ENCODE results near the gene TTBK2. TPM values are rescaled to one million over a fixed set of nuclear protein-coding genes. Genes with fewer than 3 reads are reported as not detected.
"Not testable (repeated sequence)": the region's sequence is repeated elsewhere in the genome, so short reads cannot be mapped to it uniquely, and the experiment has no call there.

TTBK2 gene
- 10 to 100 TPM; 15.1 to 20.0 TPM for total RNA-seq
- total RNA-seq = 55.2 to 63.6 reads per million in 2 donors

GRCh38 chr15:42920519-42921341 lies at the start of gene TTBK2:
TSS of gene TTBK2 (minus strand) at chr15:42920778. CDS start at chr15:42878617, 42,161 bp downstream.
- H3K9me3 ChIP-seq (ENCODE audit: control insufficient read depth, low read length, poor library complexity, severe bottlenecking) = no peaks in the 10 kb centered on the region
- peak within 1 kb of the TSS; percentile 97 for H3K4me3 Mint-ChIP-seq
- H3K4me1 Mint-ChIP-seq = peaks cover 29% of the 10 kb centered on the region
- DNase-seq = peak; percentile 96 to 97 (median 96)
- peak; percentile 96 for ATAC-seq
- peaks cover 3% of the 10 kb centered on the region for H3K36me3 Mint-ChIP-seq (ENCODE audit: low read depth)
- peak within 1 kb of the TSS; percentile 91 for H3K27ac Mint-ChIP-seq
- no peaks in the 10 kb centered on the region for H3K27me3 Mint-ChIP-seq

- Mint-ChIP-seq H3K4me1 (peaks cover 7% of the 10 kb centered on the region), H3K27me3 (no peaks in the 10 kb centered on the region), H3K36me3 (ENCODE audit: low read depth) (peaks cover 20% of the 10 kb centered on the region), H3K27ac (no peak overlapping the region), H3K4me3 (no peak overlapping the region)
- no peak for DNase-seq
- no peak for ATAC-seq
- H3K9me3 ChIP-seq (ENCODE audit: control insufficient read depth, low read length, poor library complexity, severe bottlenecking) = no peaks in the 10 kb centered on the region
These were observed 43.9 kb upstream of the TTBK2 start for GRCh38 chr15:42964476-42964875.

- Mint-ChIP-seq H3K36me3 (ENCODE audit: low read depth) (peaks cover 21% of the 10 kb centered on the region), H3K4me1 (no peaks in the 10 kb centered on the region), H3K27ac (no peak overlapping the region), H3K4me3 (no peak overlapping the region), H3K27me3 (no peaks in the 10 kb centered on the region)
- DNase-seq (no peak), ATAC-seq (no peak)
- no peaks in the 10 kb centered on the region for H3K9me3 ChIP-seq (ENCODE audit: control insufficient read depth, low read length, poor library complexity, severe bottlenecking)
These were observed 34.9 kb upstream of the TTBK2 start for GRCh38 chr15:42955518-42955917.

- no peaks in the 10 kb centered on the region for H3K9me3 ChIP-seq (ENCODE audit: control insufficient read depth, low read length, poor library complexity, severe bottlenecking)
- no peak for DNase-seq
- Mint-ChIP-seq H3K4me1 (no peaks in the 10 kb centered on the region), H3K4me3 (no peak overlapping the region), H3K36me3 (ENCODE audit: low read depth) (peaks cover 23% of the 10 kb centered on the region), H3K27me3 (no peaks in the 10 kb centered on the region), H3K27ac (no peak overlapping the region)
- ATAC-seq = no peak
These were observed 33.7 kb upstream of the TTBK2 start for GRCh38 chr15:42954291-42954690.

- not testable (repeated sequence) for H3K4me3 Mint-ChIP-seq; DNase-seq; H3K27ac Mint-ChIP-seq; H3K27me3 Mint-ChIP-seq; H3K9me3 ChIP-seq (ENCODE audit: control insufficient read depth, low read length, poor library complexity, severe bottlenecking); H3K4me1 Mint-ChIP-seq; ATAC-seq
- H3K36me3 Mint-ChIP-seq (ENCODE audit: low read depth) = peaks cover 19% of the 10 kb centered on the region
These were observed 28.3 kb upstream of the TTBK2 start for GRCh38 chr15:42948898-42949297.

- ATAC-seq (no peak), DNase-seq (no peak)
- H3K9me3 ChIP-seq (ENCODE audit: control insufficient read depth, low read length, poor library complexity, severe bottlenecking) = no peaks in the 10 kb centered on the region
- Mint-ChIP-seq H3K36me3 (ENCODE audit: low read depth) (peaks cover 2% of the 10 kb centered on the region), H3K27ac (no peak overlapping the region), H3K27me3 (no peaks in the 10 kb centered on the region), H3K4me3 (no peak overlapping the region), H3K4me1 (no peaks in the 10 kb centered on the region)
These were observed 19.9 kb upstream of the TTBK2 start for GRCh38 chr15:42940527-42940926.

- H3K36me3 Mint-ChIP-seq (ENCODE audit: low read depth) = no peaks in the 10 kb centered on the region
- no peaks in the 10 kb centered on the region for H3K9me3 ChIP-seq (ENCODE audit: control insufficient read depth, low read length, poor library complexity, severe bottlenecking)
- no peaks in the 10 kb centered on the region for H3K4me1 Mint-ChIP-seq
- DNase-seq (no peak), ATAC-seq (no peak)
- H3K27ac Mint-ChIP-seq = no peak overlapping the region
- no peak overlapping the region for H3K4me3 Mint-ChIP-seq
- H3K27me3 Mint-ChIP-seq = no peaks in the 10 kb centered on the region
These were observed 19.3 kb upstream of the TTBK2 start for GRCh38 chr15:42939841-42940240.

- Mint-ChIP-seq H3K36me3 (ENCODE audit: low read depth) (no peaks in the 10 kb centered on the region), H3K4me1 (no peaks in the 10 kb centered on the region), H3K27ac (no peak overlapping the region), H3K4me3 (no peak overlapping the region), H3K27me3 (no peaks in the 10 kb centered on the region)
- DNase-seq = no peak
- H3K9me3 ChIP-seq (ENCODE audit: control insufficient read depth, low read length, poor library complexity, severe bottlenecking) = no peaks in the 10 kb centered on the region
- ATAC-seq = no peak
These were observed 16.6 kb upstream of the TTBK2 start for GRCh38 chr15:42937143-42937542.

GRCh38 chr15:42933886-42934667 lies 13.5 kb upstream of the TTBK2 start:
- ATAC-seq = no peak

GRCh38 chr15:42932833-42933515 lies 12.4 kb upstream of the TTBK2 start:
- no peak overlapping the region for H3K27ac Mint-ChIP-seq
- H3K36me3 Mint-ChIP-seq (ENCODE audit: low read depth) = no peaks in the 10 kb centered on the region
- H3K27me3 Mint-ChIP-seq = no peaks in the 10 kb centered on the region
- no peak overlapping the region for H3K4me3 Mint-ChIP-seq
- H3K9me3 ChIP-seq (ENCODE audit: control insufficient read depth, low read length, poor library complexity, severe bottlenecking) = no peaks in the 10 kb centered on the region
- ATAC-seq = no peak
- H3K4me1 Mint-ChIP-seq = no peaks in the 10 kb centered on the region
- no peak for DNase-seq

More at GRCh38 chr15:42933886-42934667, 13.5 kb upstream of the TTBK2 start:
- no peaks in the 10 kb centered on the region for H3K36me3 Mint-ChIP-seq (ENCODE audit: low read depth)
- DNase-seq = no peak
- no peak overlapping the region for H3K27ac Mint-ChIP-seq
- no peaks in the 10 kb centered on the region for H3K4me1 Mint-ChIP-seq
- no peaks in the 10 kb centered on the region for H3K9me3 ChIP-seq (ENCODE audit: control insufficient read depth, low read length, poor library complexity, severe bottlenecking)
- H3K27me3 Mint-ChIP-seq = no peaks in the 10 kb centered on the region
- no peak overlapping the region for H3K4me3 Mint-ChIP-seq

- DNase-seq = no peak
- Mint-ChIP-seq H3K27ac (no peak overlapping the region), H3K4me1 (no peaks in the 10 kb centered on the region), H3K36me3 (ENCODE audit: low read depth) (no peaks in the 10 kb centered on the region), H3K27me3 (no peaks in the 10 kb centered on the region), H3K4me3 (no peak overlapping the region)
- no peak for ATAC-seq
- H3K9me3 ChIP-seq (ENCODE audit: control insufficient read depth, low read length, poor library complexity, severe bottlenecking) = no peaks in the 10 kb centered on the region
These were observed 11.3 kb upstream of the TTBK2 start for GRCh38 chr15:42931702-42932486.

- H3K4me1 Mint-ChIP-seq = no peaks in the 10 kb centered on the region
- no peak for DNase-seq
- ATAC-seq = no peak
- no peaks in the 10 kb centered on the region for H3K27me3 Mint-ChIP-seq
- H3K27ac Mint-ChIP-seq = no peak overlapping the region
- H3K36me3 Mint-ChIP-seq (ENCODE audit: low read depth) = no peaks in the 10 kb centered on the region
- no peaks in the 10 kb centered on the region for H3K9me3 ChIP-seq (ENCODE audit: control insufficient read depth, low read length, poor library complexity, severe bottlenecking)
- H3K4me3 Mint-ChIP-seq = no peak overlapping the region
These were observed 8.8 kb upstream of the TTBK2 start for GRCh38 chr15:42929306-42929848.

All from T-helper 17 cell (primary cell).